ENCODE data around the gene OXSR1. TPM values are rescaled to one million over a fixed set of nuclear protein-coding genes. Genes with fewer than 3 reads are reported as not detected.

Gene OXSR1
- total RNA-seq, 2 donors from 2014 or later = 16.1 to 23.7 TPM

GRCh38 chr3:38170722-38171121, 5.4 kb downstream of the OXSR1 start:
- H3K27me3 ChIP-seq = no peaks in the 10 kb centered on the region
- H3K4me3 ChIP-seq = no peak overlapping the region
- no peak overlapping the region for H3K27ac ChIP-seq
- peaks cover 28% of the 10 kb centered on the region for H3K4me1 ChIP-seq
- no peaks in the 10 kb centered on the region for H3K9me3 ChIP-seq
- H3K36me3 ChIP-seq (replicated peaks in 1 of 2; ENCODE audit: insufficient read depth in 1 of 2, low read depth in 2 of 2) = no peaks in the 10 kb centered on the region
- intact Hi-C loops (cut with DNase I) = no loop called here
- DNase-seq = no peak
- no peak for TF ChIP-seq POLR2A (IDR thresholded peaks at IDR 0.05)
- TF ChIP-seq, protein P1, sequence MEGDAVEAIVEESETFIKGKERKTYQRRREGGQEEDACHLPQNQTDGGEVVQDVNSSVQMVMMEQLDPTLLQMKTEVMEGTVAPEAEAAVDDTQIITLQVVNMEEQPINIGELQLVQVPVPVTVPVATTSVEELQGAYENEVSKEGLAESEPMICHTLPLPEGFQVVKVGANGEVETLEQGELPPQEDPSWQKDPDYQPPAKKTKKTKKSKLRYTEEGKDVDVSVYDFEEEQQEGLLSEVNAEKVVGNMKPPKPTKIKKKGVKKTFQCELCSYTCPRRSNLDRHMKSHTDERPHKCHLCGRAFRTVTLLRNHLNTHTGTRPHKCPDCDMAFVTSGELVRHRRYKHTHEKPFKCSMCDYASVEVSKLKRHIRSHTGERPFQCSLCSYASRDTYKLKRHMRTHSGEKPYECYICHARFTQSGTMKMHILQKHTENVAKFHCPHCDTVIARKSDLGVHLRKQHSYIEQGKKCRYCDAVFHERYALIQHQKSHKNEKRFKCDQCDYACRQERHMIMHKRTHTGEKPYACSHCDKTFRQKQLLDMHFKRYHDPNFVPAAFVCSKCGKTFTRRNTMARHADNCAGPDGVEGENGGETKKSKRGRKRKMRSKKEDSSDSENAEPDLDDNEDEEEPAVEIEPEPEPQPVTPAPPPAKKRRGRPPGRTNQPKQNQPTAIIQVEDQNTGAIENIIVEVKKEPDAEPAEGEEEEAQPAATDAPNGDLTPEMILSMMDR (IDR thresholded peaks at IDR 0.05) = no peak
- no peak for ATAC-seq
- WGBS, 2 donors = 73 to 89% methylated on average over 4 of the region's 4 CpGs

DNA sequence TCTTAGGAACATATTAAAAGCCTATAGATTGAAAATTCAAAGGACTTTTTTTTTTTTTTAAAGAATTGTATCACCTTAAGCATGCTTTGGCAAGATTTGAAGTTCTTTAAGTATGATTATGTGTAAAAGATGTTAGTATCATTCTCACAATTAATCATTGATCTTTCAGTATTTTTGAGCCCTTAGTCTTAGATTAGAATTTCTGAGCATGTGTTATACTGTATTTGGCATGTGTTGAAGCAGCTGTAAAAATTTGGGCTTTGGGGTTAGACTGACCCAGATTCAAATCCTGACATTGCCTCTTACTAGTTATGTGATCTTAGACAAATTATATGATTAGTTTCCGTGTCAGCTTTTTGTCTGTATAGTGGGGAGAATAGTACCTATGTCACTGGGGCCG, 6.3 kb downstream of the OXSR1 start:
- Histone ChIP-seq H3K9me3 (no peaks in the 10 kb centered on the region), H3K4me1 (peaks cover 21% of the 10 kb centered on the region), H3K27me3 (no peaks in the 10 kb centered on the region), H3K4me3 (no peak overlapping the region), H3K36me3 (replicated peaks in 1 of 2; ENCODE audit: insufficient read depth in 1 of 2, low read depth in 2 of 2) (no peaks in the 10 kb centered on the region), H3K27ac (no peak overlapping the region)
- 75% methylated on average over 2 of the region's 2 CpGs for WGBS, 2 donors
- DNase-seq (no peak), ATAC-seq (no peak)
- intact Hi-C loops (cut with DNase I) = no loop called here
- TF ChIP-seq POLR2A (IDR thresholded peaks at IDR 0.05) = no peak
- TF ChIP-seq, protein P1 (IDR thresholded peaks at IDR 0.05) = no peak

DNA sequence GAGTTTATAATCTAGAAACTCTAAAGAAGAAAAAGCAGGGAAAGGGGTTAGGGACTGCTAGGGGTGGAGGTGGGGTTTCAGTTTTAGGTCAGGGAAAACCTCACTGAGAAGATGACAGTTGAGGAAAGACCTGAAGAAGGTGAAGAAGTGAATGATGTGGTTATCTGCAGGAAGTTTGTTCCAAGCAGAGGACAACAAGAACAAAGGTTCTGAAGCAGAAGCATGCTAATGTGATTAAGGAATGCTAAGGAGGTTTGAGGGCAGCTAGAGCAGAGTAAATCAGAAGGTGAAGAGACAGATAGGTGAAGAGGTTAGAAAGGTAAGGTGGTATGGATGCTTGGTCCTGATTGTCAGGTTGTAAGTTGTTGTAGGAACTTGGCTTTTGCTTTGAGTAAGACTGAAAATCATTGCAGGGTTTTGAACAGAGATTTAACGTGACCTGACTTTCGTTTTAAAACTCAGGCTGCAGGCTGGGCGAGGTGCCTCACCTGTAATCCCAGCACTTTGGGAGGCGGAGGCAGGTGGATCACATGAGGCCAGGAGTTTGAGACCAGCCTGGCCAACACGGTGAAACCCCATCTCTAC, 8.6 kb downstream of the OXSR1 start:
- H3K4me1 ChIP-seq = peaks cover 10% of the 10 kb centered on the region
- no peaks in the 10 kb centered on the region for H3K9me3 ChIP-seq
- no peaks in the 10 kb centered on the region for H3K36me3 ChIP-seq (replicated peaks in 1 of 2; ENCODE audit: insufficient read depth in 1 of 2, low read depth in 2 of 2)
- no peak overlapping the region for H3K4me3 ChIP-seq
- no peak overlapping the region for H3K27ac ChIP-seq
- no peak for DNase-seq
- no peaks in the 10 kb centered on the region for H3K27me3 ChIP-seq
- TF ChIP-seq, protein P1 (IDR thresholded peaks at IDR 0.05) = no peak
- TF ChIP-seq POLR2A (IDR thresholded peaks at IDR 0.05) = no peak
- 83 to 85% methylated on average over 5 of the region's 5 CpGs for WGBS, 2 donors
- intact Hi-C loops (cut with DNase I) = no loop called here
- ATAC-seq = no peak

DNA sequence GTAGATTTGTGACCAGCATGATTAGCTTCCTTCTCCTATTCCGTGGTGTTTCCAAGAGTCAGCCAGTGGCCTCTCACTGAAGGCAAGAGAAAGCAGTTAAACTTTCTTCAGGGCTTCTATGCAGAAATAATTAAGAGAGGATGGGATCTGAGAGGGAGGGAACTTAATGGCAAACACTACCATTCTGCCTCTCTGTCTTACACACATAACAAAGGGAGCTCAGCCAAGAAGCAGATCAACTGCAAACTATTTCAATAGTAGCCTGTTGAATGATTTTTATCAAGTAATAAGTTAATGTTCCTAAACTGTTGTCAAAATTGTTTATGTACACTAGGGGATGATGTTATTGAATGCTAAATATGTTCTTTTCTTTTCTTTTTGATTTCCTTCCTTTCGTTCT, 11.8 kb downstream of the OXSR1 start:
- TF ChIP-seq, protein P1 (IDR thresholded peaks at IDR 0.05) = no peak
- no peak for TF ChIP-seq POLR2A (IDR thresholded peaks at IDR 0.05)
- H3K36me3 ChIP-seq (replicated peaks in 1 of 2; ENCODE audit: insufficient read depth in 1 of 2, low read depth in 2 of 2) = no peaks in the 10 kb centered on the region
- H3K4me3 ChIP-seq = no peak overlapping the region
- no peak overlapping the region for H3K27ac ChIP-seq
- peaks cover 10% of the 10 kb centered on the region for H3K4me1 ChIP-seq
- H3K27me3 ChIP-seq = no peaks in the 10 kb centered on the region
- no peaks in the 10 kb centered on the region for H3K9me3 ChIP-seq
- DNase-seq (no peak), ATAC-seq (no peak)
- intact Hi-C loops (cut with DNase I) = no loop called here
- WGBS, 2 donors = 38 to 64% methylated on average over 2 of the region's 2 CpGs

- intact Hi-C loops (cut with DNase I) = no loop called here
Observed at GRCh38 chr3:38186781-38187180, 21.4 kb downstream of the OXSR1 start.

More at GRCh38 chr3:38186781-38187180, 21.4 kb downstream of the OXSR1 start:
- 100% methylated on average over 1 of the region's 1 CpG for WGBS, 2 donors
- ATAC-seq (no peak), DNase-seq (no peak)
- no peak for TF ChIP-seq POLR2A (IDR thresholded peaks at IDR 0.05)
- TF ChIP-seq, protein P1 (IDR thresholded peaks at IDR 0.05) = no peak
- Histone ChIP-seq H3K27me3 (no peaks in the 10 kb centered on the region), H3K36me3 (replicated peaks in 1 of 2; ENCODE audit: insufficient read depth in 1 of 2, low read depth in 2 of 2) (peaks cover 0 to 2% of the 10 kb centered on the region in 2 donors), H3K9me3 (no peaks in the 10 kb centered on the region), H3K27ac (no peak overlapping the region), H3K4me3 (no peak overlapping the region), H3K4me1 (no peaks in the 10 kb centered on the region)

Data from body of pancreas (tissue), 4 donors.